ENCODE results near the gene ANO9.
"Not testable (repeated sequence)": the region's sequence is repeated elsewhere in the genome, so short reads cannot be mapped to it uniquely, and the experiment has no call there.

The ANO9 gene

GRCh38 chr11:394034-394857 lies 47.6 kb downstream of the ANO9 start, which contains the start of gene PKP3:
TSS of gene PKP3 (plus strand) at chr11:394209. CDS start at chr11:394293, 84 bp downstream.
- DNase-seq (ENCODE audit: low read depth in 2 of 2): peak; percentile 50 to 71
- no peak for TF ChIP-seq CTCF (IDR thresholded peaks at IDR 0.05; ENCODE audit: low read depth, low read length)
- peak within 1 kb of the TSS in 1 of 2 donors; percentile 34 for H3K4me3 ChIP-seq (replicated peaks in 1 of 2; ENCODE audit: low read depth in 2 of 2, low read length in 2 of 2)

- no peak for TF ChIP-seq CTCF (IDR thresholded peaks at IDR 0.05; ENCODE audit: low read depth, low read length)
- peak overlapping the region in 1 of 2 donors; percentile 34 for H3K4me3 ChIP-seq (replicated peaks in 1 of 2; ENCODE audit: low read depth in 2 of 2, low read length in 2 of 2)
- peak; percentile 72 to 79 for DNase-seq (ENCODE audit: low read depth in 2 of 2)
Observed at GRCh38 chr11:393219-394033, 48.4 kb downstream of the ANO9 start.

GRCh38 chr11:392102-392777 lies 49.6 kb downstream of the ANO9 start:
- no peak overlapping the region for H3K4me3 ChIP-seq (replicated peaks in 1 of 2; ENCODE audit: low read depth in 2 of 2, low read length in 2 of 2)
- no peak for DNase-seq (ENCODE audit: low read depth in 2 of 2)
- no peak for TF ChIP-seq CTCF (IDR thresholded peaks at IDR 0.05; ENCODE audit: low read depth, low read length)

GRCh38 chr11:391117-392017 lies 50.4 kb downstream of the ANO9 start:
- no peak overlapping the region for H3K4me3 ChIP-seq (replicated peaks in 1 of 2; ENCODE audit: low read depth in 2 of 2, low read length in 2 of 2)
- no peak for DNase-seq (ENCODE audit: low read depth in 2 of 2)
- TF ChIP-seq CTCF (IDR thresholded peaks at IDR 0.05; ENCODE audit: low read depth, low read length): no peak

GRCh38 chr11:390175-390574 lies 51.6 kb downstream of the ANO9 start:
- no peak for DNase-seq (ENCODE audit: low read depth in 2 of 2)
- TF ChIP-seq CTCF (IDR thresholded peaks at IDR 0.05; ENCODE audit: low read depth, low read length): no peak
- H3K4me3 ChIP-seq (replicated peaks in 1 of 2; ENCODE audit: low read depth in 2 of 2, low read length in 2 of 2): no peak overlapping the region

GRCh38 chr11:389369-389768 lies 52.4 kb downstream of the ANO9 start:
- not testable (repeated sequence) for DNase-seq (ENCODE audit: low read depth in 2 of 2); H3K4me3 ChIP-seq (replicated peaks in 1 of 2; ENCODE audit: low read depth in 2 of 2, low read length in 2 of 2)

Data from cardiac fibroblast (primary cell).